Psoas muscle (tissue), 8 donors: ENCODE results near the gene PKDCC. TPM values are rescaled to one million over a fixed set of nuclear protein-coding genes. Genes with fewer than 3 reads are reported as not detected.

Experiments used
- ATAC-seq, 4 donors: fragments of 200-7000 bp; cut with Tn5 transposase; one replicate each; pipeline ENCODE4 v1.9.1; 2020; ENCODE audit warnings: moderate library complexity in 3 of 4, mild to moderate bottlenecking in 2 of 4
- DNase-seq, 2 donors: peaks; one replicate each; pipeline ENCODE4 v3.0.0-alpha.2; 2020
- H3K27ac ChIP-seq: fragments of 200-600 bp; one replicate; pipeline ENCODE4 v1.8.0; 2022
- H3K27me3 ChIP-seq, 3 donors: fragments of 200-600 bp in 1 of 3; one replicate each; pipeline versions ENCODE4 v1.6.1 to v1.8.0; 2013 to 2022; ENCODE audit warnings: low read length in 2 of 3, mild to moderate bottlenecking in 2 of 3, moderate library complexity in 1 of 3; ENCODE audit not compliant: insufficient read depth in 3 of 3
- H3K36me3 ChIP-seq, 2 donors: fragments of 200-600 bp in 1 of 2; one replicate each; pipeline versions ENCODE4 v1.6.1 to v1.8.0; 2013 to 2022; ENCODE audit warnings: low read depth in 1 of 2, mild to moderate bottlenecking in 1 of 2, moderate library complexity in 1 of 2; ENCODE audit not compliant: insufficient read depth in 1 of 2
- H3K4me1 ChIP-seq: fragments of 200-600 bp; one replicate; pipeline ENCODE4 v1.8.0; 2022
- H3K4me3 ChIP-seq: fragments of 200-600 bp; one replicate; pipeline ENCODE4 v1.8.0; 2022; ENCODE audit warnings: mild to moderate bottlenecking
- H3K9me3 ChIP-seq: fragments of 200-600 bp; one replicate; pipeline ENCODE4 v1.8.0; 2022
- WGBS, 3 donors: extraction: QIAGEN DNeasy Blood & Tissue Kit; methylation state at CpG; one replicate each; pipeline versions ENCODE4 v1.1.6 to v1.1.7; 2013; 5-methylcytosine and 5-hydroxymethylcytosine counted together
- intact Hi-C, 2 donors: fragments of 100-400 bp; cut with DNase I; formaldehyde crosslinking; loops; one replicate each; pipeline versions ENCODE4 v1.11.0 to v1.14.2; 2022
- polyA plus RNA-seq, 3 donors: library from polyadenylated mRNA; stranded (reverse); fragments of 200-250 nt; gene quantifications; one replicate each; pipeline ENCODE4 v1.2.3, GENCODE V29; 2013
- total RNA-seq, 4 donors: library from RNA; stranded (reverse); fragmentation: NEBNext Ultra II Directional in 2 of 4; extraction: Animal tissue kit (Norgen Biotek cat#: 25700) in 2 of 4; gene quantifications; one replicate each; pipeline versions ENCODE4 v1.2.1 to v1.2.4, GENCODE V29; 2021 to 2023
- TF ChIP-seq, protein P1 (sequence below): fragments of 200-600 bp; IDR thresholded peaks from one replicate; pipeline ENCODE4 v1.8.0; 2022; ENCODE audit warnings: antibody characterized with exemption
- donor health status: healthy with polysubstance abuse.
- donor health status: DM: no; HTN: no; CAD: no; lungs with moderate emphysema.
- donor health status: Bipolar disorder and iron deficiency.
- donor health status: healthy.
- donor health status: DM: yes; HTN: yes; CAD: no.
- donor health status: DM: no; HTN: no; CAD: no.
- donor health status: DM: no; HTN: no; CAD: no.
- donor health status: DM: yes; HTN: yes; CAD: no.

PKDCC gene
- total and polyA plus RNA-seq, 7 donors = 45.6 to 209 (median 153) TPM

DNA sequence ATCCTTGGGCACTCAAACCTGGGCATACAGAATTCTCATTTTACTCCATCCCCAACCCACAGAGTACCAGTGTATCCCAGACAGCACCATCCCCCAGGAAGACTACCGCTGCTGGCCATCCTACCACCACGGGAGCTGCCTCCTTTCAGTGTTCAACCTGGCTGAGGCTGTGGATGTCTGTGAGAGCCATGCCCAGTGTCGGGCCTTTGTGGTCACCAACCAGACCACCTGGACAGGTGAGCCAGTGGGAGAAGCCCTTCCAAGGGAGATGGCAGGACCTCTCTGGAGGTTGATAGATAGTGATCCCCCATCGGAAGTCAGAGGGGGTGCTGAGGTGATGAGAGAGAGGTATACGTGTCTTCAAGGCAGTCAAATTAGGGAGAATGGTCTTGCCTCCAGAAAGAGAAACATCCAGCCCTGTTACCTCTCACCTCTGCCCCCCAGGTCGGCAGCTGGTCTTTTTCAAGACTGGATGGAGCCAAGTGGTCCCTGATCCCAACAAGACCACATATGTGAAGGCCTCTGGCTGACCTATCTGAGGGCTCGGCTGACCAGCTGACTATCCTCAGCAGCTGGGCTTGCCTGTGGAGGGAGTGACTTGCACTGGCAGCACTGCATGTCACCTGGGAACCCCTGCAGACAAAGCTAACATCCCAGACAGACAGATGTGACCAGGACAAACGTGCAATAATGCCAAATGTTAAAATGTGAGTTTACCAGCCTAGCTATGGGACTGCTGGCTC lies 9.5 kb downstream of the PKDCC start:
- H3K4me3 ChIP-seq = no peak overlapping the region
- peaks cover 0 to 50% of the 10 kb centered on the region in 2 donors for H3K36me3 ChIP-seq
- peak in 1 of 2 donors; percentile 45 for DNase-seq
- ATAC-seq = no peak
- H3K27me3 ChIP-seq = no peaks in the 10 kb centered on the region
- peaks cover 82% of the 10 kb centered on the region for H3K4me1 ChIP-seq
- peak overlapping the region; percentile 94 for H3K27ac ChIP-seq
- TF ChIP-seq, protein P1, sequence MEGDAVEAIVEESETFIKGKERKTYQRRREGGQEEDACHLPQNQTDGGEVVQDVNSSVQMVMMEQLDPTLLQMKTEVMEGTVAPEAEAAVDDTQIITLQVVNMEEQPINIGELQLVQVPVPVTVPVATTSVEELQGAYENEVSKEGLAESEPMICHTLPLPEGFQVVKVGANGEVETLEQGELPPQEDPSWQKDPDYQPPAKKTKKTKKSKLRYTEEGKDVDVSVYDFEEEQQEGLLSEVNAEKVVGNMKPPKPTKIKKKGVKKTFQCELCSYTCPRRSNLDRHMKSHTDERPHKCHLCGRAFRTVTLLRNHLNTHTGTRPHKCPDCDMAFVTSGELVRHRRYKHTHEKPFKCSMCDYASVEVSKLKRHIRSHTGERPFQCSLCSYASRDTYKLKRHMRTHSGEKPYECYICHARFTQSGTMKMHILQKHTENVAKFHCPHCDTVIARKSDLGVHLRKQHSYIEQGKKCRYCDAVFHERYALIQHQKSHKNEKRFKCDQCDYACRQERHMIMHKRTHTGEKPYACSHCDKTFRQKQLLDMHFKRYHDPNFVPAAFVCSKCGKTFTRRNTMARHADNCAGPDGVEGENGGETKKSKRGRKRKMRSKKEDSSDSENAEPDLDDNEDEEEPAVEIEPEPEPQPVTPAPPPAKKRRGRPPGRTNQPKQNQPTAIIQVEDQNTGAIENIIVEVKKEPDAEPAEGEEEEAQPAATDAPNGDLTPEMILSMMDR = no peak
- no peaks in the 10 kb centered on the region for H3K9me3 ChIP-seq
- intact Hi-C loops = no loop called here
- 71 to 79% (median 76%) methylated on average over 8 of the region's 8 CpGs for WGBS, 3 donors

DNA sequence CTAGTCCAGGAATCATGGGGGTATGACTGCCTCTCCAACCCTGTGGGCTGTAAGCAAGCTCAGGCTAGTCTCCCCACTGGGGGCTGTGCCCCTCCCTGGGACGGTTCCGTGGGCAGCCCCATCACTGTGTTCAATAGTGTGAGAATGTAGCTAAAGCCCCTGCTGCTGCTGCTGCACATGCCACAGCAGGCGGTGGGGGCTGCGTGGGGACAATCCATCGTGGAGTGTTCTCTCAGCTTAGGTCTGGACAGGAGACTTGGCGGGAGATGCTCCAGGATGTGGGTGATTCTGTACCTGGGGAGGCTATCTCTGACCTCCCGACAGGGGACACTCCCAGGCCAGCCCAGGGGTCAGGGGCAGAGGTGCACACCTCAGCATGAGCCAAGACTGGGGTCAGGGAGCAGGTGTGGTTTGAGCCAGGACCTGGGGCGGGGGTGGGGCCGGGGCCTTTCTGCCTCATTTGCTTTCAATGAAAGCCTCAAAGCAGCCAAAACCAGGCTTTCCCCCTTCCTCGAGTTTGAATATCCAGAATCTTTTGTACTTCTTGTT lies 10.2 kb downstream of the PKDCC start:
- Histone ChIP-seq H3K27ac (peak overlapping the region; percentile 25), H3K4me1 (peaks cover 75% of the 10 kb centered on the region), H3K27me3 (no peaks in the 10 kb centered on the region), H3K9me3 (no peaks in the 10 kb centered on the region), H3K4me3 (no peak overlapping the region), H3K36me3 (peaks cover 0 to 50% of the 10 kb centered on the region in 2 donors)
- 84 to 89% (median 86%) methylated on average over 10 of the region's 10 CpGs for WGBS, 3 donors
- intact Hi-C loops = no loop called here
- DNase-seq (peak in 1 of 2 donors; percentile 47), ATAC-seq (no peak)
- TF ChIP-seq, protein P1 = no peak

DNA sequence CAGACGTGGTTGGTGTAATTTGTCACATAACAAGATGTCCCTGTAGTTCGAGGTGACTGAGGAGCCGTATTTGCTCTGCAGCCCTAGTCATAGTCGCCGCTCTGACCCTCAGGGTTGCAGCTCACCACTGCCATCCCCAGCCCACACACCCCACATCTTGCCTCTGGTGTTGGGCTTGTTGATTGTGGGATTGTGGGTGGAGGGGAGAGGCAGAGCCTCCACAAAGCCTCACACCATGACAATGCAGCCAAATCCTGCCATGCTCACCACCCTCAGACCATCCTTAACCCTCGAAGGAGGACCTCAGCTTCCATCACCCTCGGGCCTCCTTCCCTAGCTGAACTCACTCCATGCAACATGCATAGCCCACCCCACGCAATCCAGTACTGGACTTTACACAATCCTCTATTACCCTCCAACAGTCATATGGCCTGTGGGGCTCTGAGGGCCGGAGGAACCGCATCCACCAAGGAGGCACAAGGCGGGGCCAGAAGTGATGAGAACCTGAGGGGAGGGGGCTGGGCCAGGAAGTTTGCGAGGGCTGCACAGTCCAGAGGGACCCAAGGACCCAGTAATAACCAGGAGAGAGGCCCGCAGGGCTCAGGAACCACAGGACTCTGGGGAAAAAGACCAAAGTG lies 11.6 kb downstream of the PKDCC start:
- TF ChIP-seq, protein P1 = no peak
- DNase-seq (no peak), ATAC-seq (peak in 1 of 4 donors; percentile 3)
- H3K27ac ChIP-seq = peak overlapping the region; percentile 71
- peaks cover 0 to 50% of the 10 kb centered on the region in 2 donors for H3K36me3 ChIP-seq
- H3K9me3 ChIP-seq = no peaks in the 10 kb centered on the region
- WGBS, 3 donors = 75 to 90% (median 86%) methylated on average over 13 of the region's 13 CpGs
- H3K4me3 ChIP-seq = no peak overlapping the region
- H3K27me3 ChIP-seq = no peaks in the 10 kb centered on the region
- intact Hi-C loops = no loop called here
- H3K4me1 ChIP-seq = peaks cover 70% of the 10 kb centered on the region

DNA sequence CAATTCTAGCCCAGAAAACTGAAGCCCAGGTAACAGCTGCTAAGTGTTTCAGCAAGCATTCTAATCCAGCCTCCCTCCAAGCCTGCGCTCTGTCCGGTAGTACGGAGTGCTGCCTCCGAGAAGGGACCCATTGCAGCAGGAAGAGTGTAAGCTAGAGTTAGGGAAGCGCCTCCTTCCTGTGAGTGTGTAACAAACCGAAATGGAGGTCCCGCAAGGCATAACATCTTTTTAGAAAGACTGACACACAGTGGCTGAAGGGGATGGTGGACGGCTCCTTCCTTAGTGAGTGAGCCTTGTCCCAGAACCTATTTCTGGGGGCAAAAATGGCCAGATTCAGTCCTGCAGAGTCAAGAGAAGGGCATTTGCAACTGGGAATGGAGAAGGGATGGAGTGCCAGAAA lies 12.2 kb downstream of the PKDCC start:
- intact Hi-C loops = no loop called here
- no peaks in the 10 kb centered on the region for H3K9me3 ChIP-seq
- ATAC-seq (peak; percentile 16 to 37 (median 22)), DNase-seq (no peak)
- H3K27me3 ChIP-seq = no peaks in the 10 kb centered on the region
- peaks cover 0 to 45% of the 10 kb centered on the region in 2 donors for H3K36me3 ChIP-seq
- WGBS, 3 donors = 42 to 78% (median 55%) methylated on average over 8 of the region's 8 CpGs
- TF ChIP-seq, protein P1 = no peak
- peak overlapping the region; percentile 71 for H3K27ac ChIP-seq
- no peak overlapping the region for H3K4me3 ChIP-seq
- H3K4me1 ChIP-seq = peaks cover 64% of the 10 kb centered on the region
